Measurements from ENCODE around the gene COL21A1.

DNA sequence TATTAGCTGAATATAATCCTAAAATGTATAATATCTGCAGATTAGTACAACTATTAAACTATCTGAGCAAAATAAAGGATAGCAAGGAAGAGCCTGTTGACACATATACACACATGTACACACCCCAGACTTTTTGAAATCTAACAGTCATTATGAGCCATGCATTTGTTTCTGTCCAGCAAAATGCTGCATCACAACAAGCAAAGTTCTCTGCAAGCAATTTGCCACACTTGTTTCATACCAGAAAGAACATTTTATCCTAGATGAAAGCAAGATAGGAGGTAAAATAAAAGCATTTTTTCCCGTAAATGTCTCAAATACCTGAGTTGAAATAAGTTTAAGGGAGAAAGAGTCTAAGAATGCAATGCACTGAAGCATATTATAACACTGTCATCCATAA is 145.2 kb downstream of the COL21A1 start:
- TF ChIP-seq, protein P1, sequence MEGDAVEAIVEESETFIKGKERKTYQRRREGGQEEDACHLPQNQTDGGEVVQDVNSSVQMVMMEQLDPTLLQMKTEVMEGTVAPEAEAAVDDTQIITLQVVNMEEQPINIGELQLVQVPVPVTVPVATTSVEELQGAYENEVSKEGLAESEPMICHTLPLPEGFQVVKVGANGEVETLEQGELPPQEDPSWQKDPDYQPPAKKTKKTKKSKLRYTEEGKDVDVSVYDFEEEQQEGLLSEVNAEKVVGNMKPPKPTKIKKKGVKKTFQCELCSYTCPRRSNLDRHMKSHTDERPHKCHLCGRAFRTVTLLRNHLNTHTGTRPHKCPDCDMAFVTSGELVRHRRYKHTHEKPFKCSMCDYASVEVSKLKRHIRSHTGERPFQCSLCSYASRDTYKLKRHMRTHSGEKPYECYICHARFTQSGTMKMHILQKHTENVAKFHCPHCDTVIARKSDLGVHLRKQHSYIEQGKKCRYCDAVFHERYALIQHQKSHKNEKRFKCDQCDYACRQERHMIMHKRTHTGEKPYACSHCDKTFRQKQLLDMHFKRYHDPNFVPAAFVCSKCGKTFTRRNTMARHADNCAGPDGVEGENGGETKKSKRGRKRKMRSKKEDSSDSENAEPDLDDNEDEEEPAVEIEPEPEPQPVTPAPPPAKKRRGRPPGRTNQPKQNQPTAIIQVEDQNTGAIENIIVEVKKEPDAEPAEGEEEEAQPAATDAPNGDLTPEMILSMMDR (IDR thresholded peaks at IDR 0.05) = no peak
- TF ChIP-seq POLR2AphosphoS5 (IDR thresholded peaks at IDR 0.05) = no peak
- no peak for TF ChIP-seq EP300 (IDR thresholded peaks at IDR 0.05)

All from gastroesophageal sphincter (tissue), 3 donors.